Vagina (tissue), 2 donors: ENCODE measurements around the gene TMIGD3. TPM values are rescaled to one million over a fixed set of nuclear protein-coding genes. Genes with fewer than 3 reads are reported as not detected.

Experiments used
- DNase-seq, 2 donors: peaks; one replicate each; pipeline ENCODE4 v3.0.0-alpha.2; 2017; ENCODE audit errors: extremely low spot score in 2 of 2
- H3K27ac ChIP-seq: fragments of 200-600 bp; sonication (generic); one replicate; pipeline ENCODE4 v1.5.1; 2019
- H3K27me3 ChIP-seq: fragments of 200-600 bp; sonication (generic); one replicate; pipeline ENCODE4 v1.5.1; 2019
- H3K36me3 ChIP-seq, 2 donors: fragments of 200-600 bp; sonication (generic); one replicate each; pipeline ENCODE4 v1.5.1; 2017 to 2019
- H3K4me1 ChIP-seq: fragments of 200-600 bp; sonication (generic); one replicate; pipeline ENCODE4 v1.5.1; 2019
- H3K4me3 ChIP-seq, 2 donors: fragments of 200-600 bp; sonication (generic); 1 replicate in 1 of 2; 2 replicates in 1 of 2; pipeline ENCODE4 v1.5.1; 2016 to 2019
- H3K9me3 ChIP-seq: fragments of 200-600 bp; sonication (generic); one replicate; pipeline ENCODE4 v1.5.1; 2019
- POLR2A ChIP-seq, 2 donors: fragments of 450-650 bp; IDR thresholded peaks; one replicate each; pipeline ENCODE4 v1.6.1; 2017; ENCODE audit warnings: antibody characterized with exemption in 2 of 2, mild to moderate bottlenecking in 2 of 2, moderate library complexity in 2 of 2
- POLR2AphosphoS5 ChIP-seq, 2 donors: sonication (generic); formaldehyde crosslinking; IDR thresholded peaks; one replicate each; pipeline ENCODE4 v1.9.0; 2017; ENCODE audit warnings: antibody characterized with exemption in 2 of 2, mild to moderate bottlenecking in 2 of 2, low read depth in 1 of 2; ENCODE audit not compliant: insufficient read depth in 1 of 2
- intact Hi-C: fragments of 100-400 bp; cut with DNase I; formaldehyde crosslinking; loops from one replicate; pipeline ENCODE4 v1.15.1; 2023
- total RNA-seq: library from RNA; depleted of rRNA; stranded (reverse); fragments of >200 nt; gene quantifications from one replicate; pipeline ENCODE4 v1.2.3, GENCODE V29; 2016
- TF ChIP-seq, protein P1 (sequence below), 3 experiments: fragments of 450-650 bp in 2 of 3; fragments of 200-600 bp in 1 of 3; sonication (generic) in 1 of 3; IDR thresholded peaks; one replicate each; pipeline ENCODE4 v1.5.1; 2017 to 2019; ENCODE audit warnings: antibody characterized with exemption in 3 of 3, mild to moderate bottlenecking in 2 of 3, moderate library complexity in 2 of 3

Gene TMIGD3
- total RNA-seq, 1 donor from 2014 or later: 2.9 TPM

DNA sequence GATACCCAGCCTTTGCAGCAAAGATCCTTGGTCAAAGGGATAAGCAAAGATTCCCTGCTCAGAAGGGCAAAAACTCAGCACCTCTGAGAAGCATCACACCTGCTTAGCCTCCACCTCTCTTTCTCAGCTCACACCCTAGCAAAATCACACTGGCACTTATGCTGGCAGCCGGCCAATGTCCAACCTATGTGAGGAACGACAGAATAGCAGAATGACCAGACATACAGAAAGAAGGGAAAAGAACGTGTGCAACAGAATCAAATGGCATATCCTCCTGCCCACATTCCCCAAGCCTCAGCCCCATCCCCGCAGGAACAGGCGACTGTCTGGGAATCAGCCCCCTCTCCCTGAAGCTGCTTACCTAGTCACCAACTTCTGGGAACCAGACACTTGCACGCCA is 664 bp upstream of the TMIGD3 start:
- H3K4me3 ChIP-seq: no peak overlapping the region
- no peak overlapping the region for H3K27ac ChIP-seq
- no peaks in the 10 kb centered on the region for H3K9me3 ChIP-seq
- peaks cover 20% of the 10 kb centered on the region for H3K4me1 ChIP-seq
- intact Hi-C loops: loop anchor here (10.0 kb wide), 1 partner anchor 241 kb away; no protein-coding TSS in a partner anchor
- TF ChIP-seq POLR2A (IDR thresholded peaks at IDR 0.05) (no peak), POLR2AphosphoS5 (IDR thresholded peaks at IDR 0.05; ENCODE audit: insufficient read depth in 1 of 2, low read depth in 1 of 2) (no peak)
- TF ChIP-seq, protein P1, sequence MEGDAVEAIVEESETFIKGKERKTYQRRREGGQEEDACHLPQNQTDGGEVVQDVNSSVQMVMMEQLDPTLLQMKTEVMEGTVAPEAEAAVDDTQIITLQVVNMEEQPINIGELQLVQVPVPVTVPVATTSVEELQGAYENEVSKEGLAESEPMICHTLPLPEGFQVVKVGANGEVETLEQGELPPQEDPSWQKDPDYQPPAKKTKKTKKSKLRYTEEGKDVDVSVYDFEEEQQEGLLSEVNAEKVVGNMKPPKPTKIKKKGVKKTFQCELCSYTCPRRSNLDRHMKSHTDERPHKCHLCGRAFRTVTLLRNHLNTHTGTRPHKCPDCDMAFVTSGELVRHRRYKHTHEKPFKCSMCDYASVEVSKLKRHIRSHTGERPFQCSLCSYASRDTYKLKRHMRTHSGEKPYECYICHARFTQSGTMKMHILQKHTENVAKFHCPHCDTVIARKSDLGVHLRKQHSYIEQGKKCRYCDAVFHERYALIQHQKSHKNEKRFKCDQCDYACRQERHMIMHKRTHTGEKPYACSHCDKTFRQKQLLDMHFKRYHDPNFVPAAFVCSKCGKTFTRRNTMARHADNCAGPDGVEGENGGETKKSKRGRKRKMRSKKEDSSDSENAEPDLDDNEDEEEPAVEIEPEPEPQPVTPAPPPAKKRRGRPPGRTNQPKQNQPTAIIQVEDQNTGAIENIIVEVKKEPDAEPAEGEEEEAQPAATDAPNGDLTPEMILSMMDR (IDR thresholded peaks at IDR 0.05): no peak
- DNase-seq: no peak
- H3K27me3 ChIP-seq: no peaks in the 10 kb centered on the region
- no peaks in the 10 kb centered on the region for H3K36me3 ChIP-seq

DNA sequence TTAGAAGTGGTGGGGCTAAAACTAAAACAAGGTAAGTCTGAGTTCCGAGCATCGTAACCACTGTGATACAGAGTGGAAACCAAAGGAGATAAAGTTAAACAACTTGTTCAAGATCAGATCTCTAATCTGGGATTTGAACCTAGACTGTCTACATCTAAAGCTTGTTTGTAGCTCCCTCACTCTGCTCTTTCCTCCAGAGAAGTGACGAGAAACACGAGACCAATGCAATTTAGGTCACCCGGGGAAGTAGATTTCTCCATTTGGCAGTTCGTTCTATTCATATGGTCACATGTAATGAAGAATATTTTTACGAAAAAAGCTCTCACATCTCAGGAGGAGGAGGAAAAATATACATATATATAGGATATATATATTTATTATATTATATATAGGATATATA is 1.8 kb downstream of the TMIGD3 start:
- Histone ChIP-seq H3K4me1 (no peaks in the 10 kb centered on the region), H3K9me3 (no peaks in the 10 kb centered on the region), H3K36me3 (no peaks in the 10 kb centered on the region), H3K27ac (no peak overlapping the region), H3K27me3 (no peaks in the 10 kb centered on the region), H3K4me3 (no peak overlapping the region)
- DNase-seq: no peak
- intact Hi-C loops: loop anchor here (10.0 kb wide), 1 partner anchor 243 kb away; no protein-coding TSS in a partner anchor
- TF ChIP-seq POLR2A (IDR thresholded peaks at IDR 0.05) (no peak), POLR2AphosphoS5 (IDR thresholded peaks at IDR 0.05; ENCODE audit: insufficient read depth in 1 of 2, low read depth in 1 of 2) (no peak)
- TF ChIP-seq, protein P1 (IDR thresholded peaks at IDR 0.05): no peak

DNA sequence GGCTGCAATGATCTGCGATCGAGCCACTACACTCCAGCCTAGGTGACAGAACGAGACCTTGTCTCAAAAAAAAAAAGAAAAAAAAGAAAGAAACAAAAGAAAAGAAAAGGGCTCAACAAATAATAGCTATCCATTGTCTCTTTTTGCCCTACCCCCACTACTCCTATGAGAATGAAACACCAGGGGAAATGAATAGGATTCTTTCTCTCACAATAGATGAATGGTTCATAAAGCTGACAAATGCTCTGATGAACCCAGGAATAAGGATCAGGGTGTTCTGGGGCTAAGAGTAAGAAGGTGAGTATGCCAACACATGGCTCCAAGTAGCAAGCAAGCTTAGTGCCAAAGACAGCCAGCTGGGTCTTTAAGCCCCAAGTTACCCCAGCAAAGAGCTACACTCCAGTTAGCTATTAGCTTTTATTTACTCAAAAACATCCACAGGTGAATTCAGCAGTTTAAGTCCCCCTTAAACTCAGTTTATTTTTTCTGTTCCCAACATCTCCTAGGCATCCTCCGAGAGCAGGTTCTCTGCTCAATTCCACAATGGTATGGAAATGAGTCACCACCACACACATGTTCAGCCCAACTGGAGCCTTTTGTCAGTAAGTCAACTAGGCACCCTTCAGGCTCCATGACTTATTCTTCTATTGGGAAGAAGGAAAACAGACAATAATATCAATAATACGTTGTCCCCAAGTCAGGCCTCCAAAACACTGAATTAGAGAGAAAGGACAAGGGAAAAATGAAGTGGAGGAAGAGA is 4.2 kb downstream of the TMIGD3 start:
- Histone ChIP-seq H3K4me3 (no peak overlapping the region), H3K4me1 (no peaks in the 10 kb centered on the region), H3K36me3 (no peaks in the 10 kb centered on the region), H3K9me3 (no peaks in the 10 kb centered on the region), H3K27ac (no peak overlapping the region), H3K27me3 (no peaks in the 10 kb centered on the region)
- TF ChIP-seq, protein P1 (IDR thresholded peaks at IDR 0.05): no peak
- no peak for TF ChIP-seq POLR2AphosphoS5 (IDR thresholded peaks at IDR 0.05; ENCODE audit: insufficient read depth in 1 of 2, low read depth in 1 of 2)
- no peak for TF ChIP-seq POLR2A (IDR thresholded peaks at IDR 0.05)
- DNase-seq: peak in 1 of 2 donors; percentile 25
- intact Hi-C loops: no loop called here

DNA sequence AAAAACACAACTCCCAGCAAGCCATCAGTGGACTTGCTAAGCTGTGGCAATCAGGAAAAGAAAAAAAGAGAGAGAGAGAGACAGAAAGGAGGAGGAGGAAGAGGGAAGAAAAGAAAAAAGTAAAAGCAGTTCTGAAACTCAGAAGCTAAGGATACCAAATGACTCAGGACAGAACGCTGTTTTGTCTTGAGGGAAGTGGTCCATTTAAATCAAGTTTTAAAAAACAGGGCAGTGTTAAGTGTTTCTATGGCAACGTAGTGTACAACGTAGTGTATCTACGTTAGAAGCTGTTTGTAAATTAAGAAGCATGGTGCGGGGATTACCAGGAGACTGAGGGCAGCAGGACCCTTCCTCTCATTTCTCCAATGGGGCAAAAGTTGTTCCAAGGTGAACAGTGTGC is 5.8 kb downstream of the TMIGD3 start:
- Histone ChIP-seq H3K4me3 (no peak overlapping the region), H3K36me3 (no peaks in the 10 kb centered on the region), H3K9me3 (no peaks in the 10 kb centered on the region), H3K27me3 (no peaks in the 10 kb centered on the region), H3K27ac (no peak overlapping the region), H3K4me1 (no peaks in the 10 kb centered on the region)
- intact Hi-C loops: no loop called here
- TF ChIP-seq POLR2AphosphoS5 (IDR thresholded peaks at IDR 0.05; ENCODE audit: insufficient read depth in 1 of 2, low read depth in 1 of 2) (no peak), POLR2A (IDR thresholded peaks at IDR 0.05) (no peak)
- TF ChIP-seq, protein P1 (IDR thresholded peaks at IDR 0.05): no peak
- DNase-seq: no peak

DNA sequence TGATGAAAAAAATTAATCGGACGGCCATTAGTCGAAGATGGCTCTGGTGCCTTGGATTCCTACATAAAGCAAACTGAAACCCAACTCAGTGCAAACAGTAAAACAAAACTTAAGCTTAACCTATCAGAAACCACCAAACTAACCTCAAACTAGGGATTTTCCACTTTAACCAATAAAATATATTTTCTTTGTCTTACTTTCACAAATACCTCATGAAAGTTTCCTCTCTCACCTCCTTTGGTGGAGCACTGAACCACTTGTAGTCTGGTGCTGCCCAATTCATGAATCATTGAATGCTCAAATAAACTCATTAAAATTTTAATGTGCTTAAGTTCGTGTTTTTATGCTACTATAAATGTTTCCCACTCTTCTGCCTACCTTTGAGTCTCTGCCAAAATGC is 7.0 kb downstream of the TMIGD3 start:
- intact Hi-C loops: no loop called here
- H3K27ac ChIP-seq: no peak overlapping the region
- no peaks in the 10 kb centered on the region for H3K36me3 ChIP-seq
- no peak for DNase-seq
- H3K4me3 ChIP-seq: no peak overlapping the region
- no peaks in the 10 kb centered on the region for H3K9me3 ChIP-seq
- TF ChIP-seq POLR2AphosphoS5 (IDR thresholded peaks at IDR 0.05; ENCODE audit: insufficient read depth in 1 of 2, low read depth in 1 of 2) (no peak), POLR2A (IDR thresholded peaks at IDR 0.05) (no peak)
- TF ChIP-seq, protein P1 (IDR thresholded peaks at IDR 0.05): no peak
- H3K4me1 ChIP-seq: no peaks in the 10 kb centered on the region
- H3K27me3 ChIP-seq: no peaks in the 10 kb centered on the region
